Endodermal cell (in vitro differentiated cells): ENCODE measurements around the gene FZD1. TPM values are rescaled to one million over a fixed set of nuclear protein-coding genes. Genes with fewer than 3 reads are reported as not detected.

Experiments used
- DNase-seq: peaks from one replicate; pipeline ENCODE4 v3.0.0-alpha.2; 2017
- H3K27ac ChIP-seq: 2 replicates; pipeline ENCODE4 v1.5.1; 2013; ENCODE audit warnings: mild to moderate bottlenecking, low read depth, low read length, moderate library complexity
- H3K27me3 ChIP-seq: 2 replicates; pipeline ENCODE4 v1.6.1; 2013; ENCODE audit warnings: mild to moderate bottlenecking, low read length, moderate library complexity; ENCODE audit not compliant: insufficient read depth, control insufficient read depth, poor library complexity, severe bottlenecking
- H3K36me3 ChIP-seq: 2 replicates; pipeline ENCODE4 v1.7.0; 2013; ENCODE audit warnings: mild to moderate bottlenecking, low read length, moderate library complexity; ENCODE audit not compliant: control insufficient read depth, insufficient read depth
- H3K4me1 ChIP-seq: one replicate; pipeline ENCODE4 v1.7.0; 2013; ENCODE audit warnings: low read length; ENCODE audit not compliant: control insufficient read depth, insufficient read depth
- H3K4me3 ChIP-seq: 2 replicates; pipeline ENCODE4 v1.5.1; 2013; ENCODE audit warnings: mild to moderate bottlenecking, low read length, moderate library complexity
- H3K9ac ChIP-seq: 2 replicates; pipeline ENCODE4 v1.6.1; 2013; ENCODE audit warnings: mild to moderate bottlenecking, low read length, moderate library complexity; ENCODE audit not compliant: poor library complexity, severe bottlenecking; ENCODE audit errors: extremely low read depth
- H3K9me3 ChIP-seq: 2 replicates; pipeline ENCODE4 v1.6.1; 2013; ENCODE audit warnings: mild to moderate bottlenecking, low read length, moderate library complexity; ENCODE audit not compliant: control insufficient read depth
- H3K27ac Mint-ChIP-seq: 2 replicates; pipeline ENCODE4 v1.8.0; 2020; ENCODE audit warnings: mixed read lengths
- H3K27me3 Mint-ChIP-seq: 2 replicates; pipeline ENCODE4 v1.8.0; 2021; ENCODE audit warnings: mild to moderate bottlenecking, mixed read lengths; ENCODE audit not compliant: insufficient read depth
- H3K36me3 Mint-ChIP-seq: 2 replicates; pipeline ENCODE4 v1.8.0; 2020; ENCODE audit warnings: low read depth, mixed read lengths
- H3K4me1 Mint-ChIP-seq: 2 replicates; pipeline ENCODE4 v1.8.0; 2020; ENCODE audit warnings: mixed read lengths
- H3K4me3 Mint-ChIP-seq: 2 replicates; pipeline ENCODE4 v1.8.0; 2020; ENCODE audit warnings: mild to moderate bottlenecking, moderate library complexity, mixed read lengths
- H3K9me3 Mint-ChIP-seq: 2 replicates; pipeline ENCODE4 v1.8.0; 2020; ENCODE audit warnings: mild to moderate bottlenecking, mixed read lengths
- WGBS, 2 experiments: methylation state at CpG; one replicate each; pipeline versions ENCODE4 v1.1.5 to v1.1.7; 2013; ENCODE audit warnings: missing lambda C conversion rate in 2 of 2, mixed read lengths in 1 of 2; ENCODE audit not compliant: insufficient coverage in 1 of 2, insufficient read length in 1 of 2; 5-methylcytosine and 5-hydroxymethylcytosine counted together
- total RNA-seq, 2 donors: library from RNA; stranded (reverse); fragmentation: NEBNext Ultra II Directional in 1 of 2; extraction: Animal tissue kit (Norgen Biotek cat#: 25700) in 1 of 2; gene quantifications; 2 replicates in 1 of 2; 3 replicates in 1 of 2; pipeline ENCODE4 v1.2.1, GENCODE V29; 2021
- TF ChIP-seq, protein P1 (sequence below): fragments of 200-600 bp; sonication (generic); conservative IDR thresholded peaks from 2 replicates; pipeline ENCODE4 v1.5.0; 2021; ENCODE audit warnings: antibody characterized with exemption, mild to moderate bottlenecking

FZD1 gene
- total RNA-seq, 2 donors from 2014 or later = 2.5 to 4.7 TPM

GRCh38 chr7:91310830-91311460 is 46.7 kb downstream of the FZD1 start:
- WGBS, 2 experiments = 71 to 82% methylated on average over 5 to 7 of the region's 7 CpGs
- peaks cover 19% of the 10 kb centered on the region for H3K4me1 Mint-ChIP-seq
- DNase-seq = peak; percentile 62

GRCh38 chr7:91311839-91312238 is 47.6 kb downstream of the FZD1 start:
- no peak overlapping the region for H3K9ac ChIP-seq
- Mint-ChIP-seq H3K4me1 (peaks cover 12% of the 10 kb centered on the region), H3K4me3 (no peak overlapping the region), H3K27me3 (peaks cover 17% of the 10 kb centered on the region), H3K27ac (no peak overlapping the region), H3K9me3 (no peaks in the 10 kb centered on the region), H3K36me3 (no peaks in the 10 kb centered on the region)
- H3K36me3 ChIP-seq = no peaks in the 10 kb centered on the region
- H3K9me3 ChIP-seq = peaks cover 6% of the 10 kb centered on the region
- TF ChIP-seq, protein P1, sequence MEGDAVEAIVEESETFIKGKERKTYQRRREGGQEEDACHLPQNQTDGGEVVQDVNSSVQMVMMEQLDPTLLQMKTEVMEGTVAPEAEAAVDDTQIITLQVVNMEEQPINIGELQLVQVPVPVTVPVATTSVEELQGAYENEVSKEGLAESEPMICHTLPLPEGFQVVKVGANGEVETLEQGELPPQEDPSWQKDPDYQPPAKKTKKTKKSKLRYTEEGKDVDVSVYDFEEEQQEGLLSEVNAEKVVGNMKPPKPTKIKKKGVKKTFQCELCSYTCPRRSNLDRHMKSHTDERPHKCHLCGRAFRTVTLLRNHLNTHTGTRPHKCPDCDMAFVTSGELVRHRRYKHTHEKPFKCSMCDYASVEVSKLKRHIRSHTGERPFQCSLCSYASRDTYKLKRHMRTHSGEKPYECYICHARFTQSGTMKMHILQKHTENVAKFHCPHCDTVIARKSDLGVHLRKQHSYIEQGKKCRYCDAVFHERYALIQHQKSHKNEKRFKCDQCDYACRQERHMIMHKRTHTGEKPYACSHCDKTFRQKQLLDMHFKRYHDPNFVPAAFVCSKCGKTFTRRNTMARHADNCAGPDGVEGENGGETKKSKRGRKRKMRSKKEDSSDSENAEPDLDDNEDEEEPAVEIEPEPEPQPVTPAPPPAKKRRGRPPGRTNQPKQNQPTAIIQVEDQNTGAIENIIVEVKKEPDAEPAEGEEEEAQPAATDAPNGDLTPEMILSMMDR = no peak
- peaks cover 10% of the 10 kb centered on the region for H3K27me3 ChIP-seq
- no peak for DNase-seq
- H3K4me1 ChIP-seq = peaks cover 4% of the 10 kb centered on the region
- H3K27ac ChIP-seq = no peak overlapping the region
- no peak overlapping the region for H3K4me3 ChIP-seq
- 94 to 100% methylated on average over 1 of the region's 1 CpG for WGBS, 2 experiments

More at GRCh38 chr7:91310830-91311460, 46.7 kb downstream of the FZD1 start:
- Mint-ChIP-seq H3K36me3 (no peaks in the 10 kb centered on the region), H3K4me3 (no peak overlapping the region), H3K9me3 (no peaks in the 10 kb centered on the region), H3K27me3 (peaks cover 21% of the 10 kb centered on the region), H3K27ac (peak overlapping the region; percentile 18)
- H3K36me3 ChIP-seq = no peaks in the 10 kb centered on the region
- no peak overlapping the region for H3K9ac ChIP-seq
- H3K27me3 ChIP-seq = peaks cover 12% of the 10 kb centered on the region
- H3K9me3 ChIP-seq = peaks cover 6% of the 10 kb centered on the region
- TF ChIP-seq, protein P1 = no peak
- H3K4me1 ChIP-seq = peaks cover 4% of the 10 kb centered on the region
- H3K4me3 ChIP-seq = no peak overlapping the region
- H3K27ac ChIP-seq = no peak overlapping the region

- no peaks in the 10 kb centered on the region for H3K27me3 ChIP-seq
- no peak overlapping the region for H3K27ac Mint-ChIP-seq
- TF ChIP-seq, protein P1 = no peak
- no peaks in the 10 kb centered on the region for H3K9me3 Mint-ChIP-seq
- H3K4me3 Mint-ChIP-seq = no peak overlapping the region
- H3K4me3 ChIP-seq = no peak overlapping the region
- no peaks in the 10 kb centered on the region for H3K9me3 ChIP-seq
- H3K36me3 ChIP-seq = no peaks in the 10 kb centered on the region
- H3K4me1 ChIP-seq = peaks cover 4% of the 10 kb centered on the region
- 88 to 91% methylated on average over 5 of the region's 5 CpGs for WGBS, 2 experiments
- H3K27ac ChIP-seq = no peak overlapping the region
- peaks cover 10% of the 10 kb centered on the region for H3K27me3 Mint-ChIP-seq
- H3K4me1 Mint-ChIP-seq = peaks cover 12% of the 10 kb centered on the region
- DNase-seq = no peak
- no peak overlapping the region for H3K9ac ChIP-seq
- H3K36me3 Mint-ChIP-seq = no peaks in the 10 kb centered on the region
Measured at GRCh38 chr7:91313113-91313512, 48.9 kb downstream of the FZD1 start.
